ENCODE results near the gene PRR18.
"Not testable (repeated sequence)": the region's sequence is repeated elsewhere in the genome, so short reads cannot be mapped to it uniquely, and the experiment has no call there.

Gene PRR18

GRCh38 chr6:166308033-166308768 lies at the start of gene PRR18:
Gene PRR18 (minus strand): TSS chr6:166308392. CDS start chr6:166308142, 250 bp downstream.
- DNase-seq, result no peak

GRCh38 chr6:166355552-166355951 lies 47.4 kb upstream of the PRR18 start:
- no peak for DNase-seq

DNA sequence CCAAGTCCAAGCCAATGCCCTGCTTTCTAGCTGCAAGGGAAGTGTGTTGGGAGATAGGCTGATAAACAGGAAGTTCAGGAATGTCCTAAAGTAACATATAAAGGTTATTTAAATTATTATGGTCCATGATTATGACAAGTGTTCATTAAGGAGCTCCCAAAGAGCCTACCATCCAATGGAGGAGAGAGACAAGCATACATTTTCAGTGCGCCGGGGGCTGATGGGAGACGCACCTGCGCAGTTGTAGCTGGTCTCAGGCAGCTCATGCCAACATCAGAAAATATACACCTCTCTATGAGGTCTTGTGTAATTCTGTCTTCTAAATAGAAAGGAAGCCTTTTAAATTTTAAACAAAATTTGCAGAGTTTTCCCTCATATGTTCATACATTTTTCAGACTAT lies 46.8 kb upstream of the PRR18 start:
- DNase-seq, result no peak

GRCh38 chr6:166354143-166354542 lies 46.0 kb upstream of the PRR18 start:
- no peak for DNase-seq

- no peak for DNase-seq
These were observed 45.3 kb upstream of the PRR18 start for GRCh38 chr6:166353507-166353906.

DNA sequence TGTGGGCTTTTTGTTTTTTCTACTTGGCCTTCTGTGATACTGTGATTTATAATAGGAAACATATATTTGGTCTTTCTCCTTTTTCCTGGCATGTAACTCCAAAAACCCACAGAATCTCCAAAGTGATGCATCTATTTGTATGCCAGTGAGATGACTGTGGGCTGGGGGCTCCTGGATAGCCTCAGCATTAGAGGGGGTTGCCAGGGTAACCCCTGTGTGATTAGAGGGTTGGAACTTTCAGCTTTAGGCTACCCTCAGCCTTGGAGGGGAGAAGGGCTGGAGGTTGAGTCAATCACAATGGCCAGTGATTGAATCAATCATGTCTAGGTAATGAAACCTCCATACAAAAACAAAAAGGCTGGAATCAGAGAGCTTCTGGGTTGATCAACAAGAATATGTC lies 44.7 kb upstream of the PRR18 start:
- no peak for DNase-seq

- peak; percentile 35 for DNase-seq
These were observed 43.6 kb upstream of the PRR18 start for GRCh38 chr6:166351715-166352285.

DNA sequence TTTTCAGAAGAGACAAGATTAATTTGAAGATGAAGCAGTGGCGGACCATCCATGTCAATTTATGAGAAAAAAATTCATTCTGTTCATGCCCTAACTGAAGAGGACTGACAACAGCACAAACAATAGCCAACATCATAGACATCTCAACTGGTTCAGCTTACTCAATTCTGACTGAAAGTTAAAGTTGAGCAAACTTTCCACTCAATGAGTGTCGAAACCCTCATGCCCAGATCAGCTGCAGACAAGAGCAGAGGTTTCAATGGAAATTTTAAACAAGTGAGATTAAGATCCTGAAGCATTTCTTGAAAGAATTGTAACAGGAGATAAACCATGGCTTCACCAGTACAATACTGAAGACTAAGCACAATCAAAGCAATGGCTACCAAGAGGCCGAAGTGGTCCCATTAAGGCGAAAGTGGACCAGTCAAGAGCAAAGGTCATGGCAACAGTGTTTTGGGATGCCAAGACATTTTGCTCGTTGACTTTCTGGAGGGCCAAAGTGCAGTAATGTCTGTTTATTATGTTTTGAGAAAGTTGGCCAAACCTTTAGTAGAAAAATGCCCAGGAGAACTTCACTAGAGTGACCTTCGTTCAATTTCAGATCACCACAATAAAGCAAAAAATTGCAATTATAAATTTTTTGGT lies 40.2 kb upstream of the PRR18 start:
- DNase-seq, result no peak

DNA sequence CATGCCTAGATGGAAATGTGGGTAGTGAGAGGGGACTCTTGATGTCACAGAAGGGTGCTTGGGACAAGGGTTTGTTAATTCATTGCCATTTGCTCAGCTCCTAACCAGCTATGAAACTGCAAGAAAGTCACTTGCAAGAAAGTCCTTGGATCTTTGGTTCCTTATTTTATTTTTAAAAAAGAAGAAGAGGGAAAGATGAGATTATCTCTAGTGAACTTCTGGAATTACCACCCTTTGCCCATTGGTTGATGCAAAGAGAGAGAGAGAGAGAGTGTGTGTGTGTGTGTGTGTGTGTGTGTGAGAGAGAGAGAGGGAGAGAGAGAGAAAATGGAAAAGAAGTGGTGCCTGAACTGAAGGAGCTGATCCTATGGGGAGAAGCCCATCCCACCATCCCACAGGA lies 38.8 kb upstream of the PRR18 start:
- DNase-seq, result no peak

DNA sequence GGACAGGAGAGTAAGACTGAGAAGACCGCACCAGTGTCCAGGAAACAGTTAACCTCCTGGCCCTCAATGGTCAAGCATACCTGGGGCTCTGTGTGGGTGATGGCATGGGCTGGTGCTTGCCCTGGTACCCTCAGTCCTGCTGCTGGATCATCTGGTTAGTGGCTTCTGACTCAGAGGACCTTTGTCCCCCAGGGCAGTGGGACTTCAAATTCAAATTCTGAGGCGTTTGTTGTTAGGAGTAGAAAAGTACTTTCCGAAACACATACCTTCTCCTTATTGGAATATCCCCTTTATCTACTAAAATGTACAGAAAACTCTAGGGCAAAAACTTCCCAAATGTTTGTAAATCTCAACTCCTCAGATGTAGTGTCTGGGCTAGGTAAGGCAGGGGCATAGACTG lies 38.3 kb upstream of the PRR18 start:
- DNase-seq, result no peak

DNA sequence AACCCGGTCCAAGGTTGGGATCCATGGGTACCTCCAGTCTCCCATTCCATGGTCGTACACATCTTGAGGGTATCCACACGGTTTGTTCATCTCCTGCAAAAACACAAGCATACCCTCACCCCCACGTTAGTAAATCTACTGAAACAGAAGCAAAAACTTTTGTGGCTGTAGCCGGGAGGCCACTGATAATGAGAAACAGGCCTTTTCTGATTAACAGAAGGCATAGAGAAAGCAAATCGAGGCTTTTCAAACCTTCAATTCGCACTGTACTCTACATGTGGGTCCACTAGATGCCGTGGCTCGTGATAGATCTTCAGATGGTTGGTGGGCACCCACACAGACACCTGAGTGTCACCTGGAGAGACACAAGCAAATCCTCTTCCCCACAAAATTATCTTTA lies 37.5 kb upstream of the PRR18 start:
- not testable (repeated sequence) for DNase-seq

DNA sequence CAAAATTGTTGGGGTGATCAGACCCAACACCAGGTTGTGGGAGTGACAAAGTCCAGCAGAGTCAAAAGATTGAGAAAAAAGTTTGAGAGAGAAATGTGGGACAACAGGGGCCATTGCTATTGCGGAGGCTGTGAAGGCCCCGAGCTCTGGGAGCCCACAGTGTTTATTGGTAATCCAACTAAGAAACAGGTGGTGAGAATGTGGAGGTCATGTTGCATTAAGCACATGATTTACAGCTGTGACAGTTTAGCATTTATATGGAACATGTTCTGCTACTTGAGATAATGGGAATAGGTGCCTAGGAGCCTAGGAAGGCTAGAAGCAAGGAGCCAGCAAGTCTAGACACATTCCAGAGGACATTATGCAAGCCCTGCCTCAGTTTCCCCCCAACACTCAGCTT lies 36.7 kb upstream of the PRR18 start:
- DNase-seq, result not testable (repeated sequence)

DNA sequence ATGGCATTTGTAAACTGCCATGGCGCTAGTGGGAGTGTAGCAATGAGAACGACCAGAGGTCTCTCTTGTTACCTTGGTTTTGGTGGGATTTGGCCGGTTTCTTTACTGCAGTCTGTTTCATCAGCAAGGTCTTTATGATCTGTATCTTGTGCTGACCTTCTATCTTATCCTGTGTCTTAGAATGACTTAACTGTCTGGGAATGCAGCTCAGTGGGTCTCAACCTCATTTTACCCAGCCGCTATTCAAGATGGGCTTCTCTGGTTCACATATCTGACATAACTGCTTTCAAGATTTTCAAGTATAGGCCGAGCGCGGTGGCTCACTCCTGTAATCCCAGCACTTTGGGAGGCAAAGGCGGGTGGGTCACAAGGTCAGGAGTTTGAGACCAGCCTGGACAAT lies 36.0 kb upstream of the PRR18 start:
- DNase-seq, result no peak

GRCh38 chr6:166343150-166343487 lies 34.9 kb upstream of the PRR18 start:
- DNase-seq, result no peak

GRCh38 chr6:166342349-166343149 lies 34.4 kb upstream of the PRR18 start, which contains the start of gene SFT2D1:
Gene SFT2D1 (minus strand): TSS chr6:166342545. CDS start chr6:166342481, 64 bp downstream.
- DNase-seq, result peak; percentile 87

DNA sequence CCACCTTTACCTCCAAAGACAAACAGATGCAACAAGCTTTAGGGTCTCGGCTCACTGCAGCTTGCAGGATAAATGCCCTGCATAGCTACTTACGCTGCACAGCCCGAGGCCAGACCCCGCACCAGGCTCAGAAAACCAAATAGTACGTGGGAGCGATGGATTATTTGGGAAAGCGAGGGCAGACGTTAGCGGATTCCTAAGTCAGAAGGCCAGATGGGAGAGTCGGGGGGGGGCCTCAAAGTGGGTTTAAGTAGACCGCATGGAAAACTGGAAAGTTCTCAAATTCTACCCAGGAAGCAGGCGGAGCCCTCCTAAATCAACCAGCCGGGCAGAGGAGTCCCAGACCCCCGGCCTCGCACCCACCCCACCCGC lies 33.8 kb upstream of the PRR18 start:
- no peak for DNase-seq

GRCh38 chr6:166341464-166341863 lies 33.3 kb upstream of the PRR18 start:
- no peak for DNase-seq

GRCh38 chr6:166338854-166339253 lies 30.7 kb upstream of the PRR18 start:
- no peak for DNase-seq

GRCh38 chr6:166336847-166337246 lies 28.7 kb upstream of the PRR18 start:
- DNase-seq, result no peak

GRCh38 chr6:166335378-166336302 lies 27.4 kb upstream of the PRR18 start:
- no peak for DNase-seq

GRCh38 chr6:166334878-166335277 lies 26.7 kb upstream of the PRR18 start:
- DNase-seq, result no peak
